A673 (cell line): ENCODE results near the gene STK32A. TPM values are rescaled to one million over a fixed set of nuclear protein-coding genes. Genes with fewer than 3 reads are reported as not detected.

Experiments
- BruUV-seq: library from RNA; stranded (reverse); fragments of 400-500 nt; replicated peaks from 2 replicates; lab custom pipeline; 2021; lab: Mats Ljungman, UMichigan
- CTCF ChIA-PET: fragments of 300-600 bp; sonication (Branson Sonifier 250); formaldehyde crosslinking; loops from one replicate; lab custom pipeline; 2022; ENCODE audit warnings: antibody characterized with exemption; lab: Charles Lee
- POLR2A ChIA-PET: fragments of 300-600 bp; sonication (Branson Sonifier 250); formaldehyde crosslinking; loops from one replicate; lab custom pipeline; 2022; ENCODE audit warnings: antibody characterized with exemption; ENCODE audit not compliant: low non-redundant PET; lab: Charles Lee
- DNase-seq: peaks from one replicate; pipeline ENCODE4 v3.0.0-alpha.2; 2015; ENCODE audit warnings: low spot score
- H3K27ac ChIP-seq: fragments of 200-600 bp; sonication (generic); 2 replicates; pipeline ENCODE4 v1.5.1; 2016; ENCODE audit warnings: mixed run types, low read depth, mild to moderate bottlenecking, mixed read lengths, antibody characterized with exemption, low read length; ENCODE audit not compliant: poor library complexity, severe bottlenecking
- H3K27me3 ChIP-seq: fragments of 200-600 bp; sonication (generic); replicated peaks from 2 replicates; pipeline ENCODE4 v1.6.1; 2017; ENCODE audit warnings: mixed run types, low read depth, mild to moderate bottlenecking, mixed read lengths, antibody characterized with exemption, low read length; ENCODE audit not compliant: insufficient read depth, poor library complexity
- H3K36me3 ChIP-seq: fragments of 200-600 bp; sonication (generic); 2 replicates; pipeline ENCODE4 v1.6.1; 2016; ENCODE audit warnings: mixed run types, mild to moderate bottlenecking, mixed read lengths, antibody characterized with exemption, low read length; ENCODE audit not compliant: insufficient read depth, poor library complexity, severe bottlenecking
- H3K4me1 ChIP-seq: fragments of 200-600 bp; sonication (generic); 2 replicates; pipeline ENCODE4 v1.6.1; 2017; ENCODE audit warnings: mixed run types, mild to moderate bottlenecking, mixed read lengths, antibody characterized with exemption, low read length; ENCODE audit not compliant: insufficient read depth, poor library complexity, severe bottlenecking
- H3K4me3 ChIP-seq: fragments of 200-600 bp; sonication (generic); 2 replicates; pipeline ENCODE4 v1.5.1; 2016; ENCODE audit warnings: low read depth, mixed run types, mild to moderate bottlenecking, mixed read lengths, low read length; ENCODE audit not compliant: poor library complexity, severe bottlenecking
- H3K9me3 ChIP-seq: fragments of 200-600 bp; sonication (generic); 2 replicates; pipeline ENCODE4 v1.6.1; 2016; ENCODE audit warnings: mixed run types, low read depth, mild to moderate bottlenecking, mixed read lengths, antibody characterized with exemption, low read length; ENCODE audit not compliant: poor library complexity, severe bottlenecking
- EZH2 ChIP-seq: fragments of 200-600 bp; sonication (generic); IDR thresholded peaks from 2 replicates; pipeline ENCODE4 v1.6.1; 2017; ENCODE audit warnings: borderline replicate concordance, low read depth, mild to moderate bottlenecking, mixed read lengths, antibody characterized with exemption, low read length; ENCODE audit not compliant: poor library complexity, severe bottlenecking
- intact Hi-C: fragments of 100-400 bp; cut with micrococcal nuclease; formaldehyde crosslinking; loops from one replicate; pipeline ENCODE4 v1.10.0; 2022; ENCODE audit not compliant: unreplicated experiment
- total RNA-seq: library from RNA; stranded (reverse); gene quantifications from 2 replicates; pipeline ENCODE4 v1.2.3, GENCODE V29; 2021
- TF ChIP-seq, protein P1 (sequence below): fragments of 300-800, 200-600 bp; sonication (generic); conservative IDR thresholded peaks from 2 replicates; pipeline ENCODE4 v1.5.1; 2017; ENCODE audit warnings: low read depth, mild to moderate bottlenecking, antibody characterized with exemption, low read length, moderate library complexity, mixed read lengths

Gene STK32A
- total RNA-seq, 1 experiment from 2014 or later: not detected

DNA sequence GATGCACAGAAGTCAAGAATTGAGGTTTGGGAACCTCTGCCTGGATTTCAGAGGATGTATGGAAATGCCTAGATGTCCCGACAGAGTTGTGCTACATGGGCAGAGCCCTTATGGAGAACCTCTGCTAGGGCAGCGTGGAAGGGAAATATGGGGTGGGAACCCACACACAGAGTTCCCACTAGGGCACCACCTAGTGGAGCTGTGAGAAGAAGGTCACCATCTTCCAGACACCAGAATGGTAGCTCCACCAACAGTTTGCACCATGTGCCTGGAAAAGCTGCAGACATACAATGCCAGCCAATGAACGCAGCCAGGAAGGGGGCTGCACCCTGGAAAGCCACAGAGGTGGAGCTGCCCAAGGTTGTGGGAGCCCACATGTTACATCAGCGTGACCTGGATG is 104.5 kb downstream of the STK32A start:
- POLR2A ChIA-PET: no interaction called here
- BruUV-seq: no TSS peak
- intact Hi-C loops: no loop called here

DNA sequence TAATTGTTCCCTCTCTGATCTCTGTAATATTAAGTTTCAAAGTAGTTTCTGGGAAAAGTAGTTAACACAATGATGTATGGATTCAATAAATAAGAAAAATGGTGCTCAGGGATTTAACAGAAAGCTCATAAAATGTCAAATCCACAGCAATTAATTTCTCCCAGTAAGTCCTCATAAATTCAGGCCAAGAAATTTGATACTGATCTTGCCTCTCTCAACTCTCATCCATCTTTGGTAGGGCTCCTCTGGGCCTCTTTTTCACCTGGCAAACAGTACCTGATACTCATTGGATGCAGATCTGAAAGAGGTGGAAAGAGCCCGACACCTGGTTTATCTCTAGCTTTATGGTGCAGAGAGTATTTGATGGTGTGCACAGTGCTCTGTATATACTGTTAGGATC is 106.1 kb downstream of the STK32A start:
- DNase-seq: no peak
- no TSS peak for BruUV-seq
- intact Hi-C loops: no loop called here
- ChIA-PET POLR2A (no interaction called here), CTCF (no interaction called here)
- no peaks in the 10 kb centered on the region for H3K36me3 ChIP-seq
- H3K4me1 ChIP-seq: no peaks in the 10 kb centered on the region
- H3K4me3 ChIP-seq: no peak overlapping the region
- no peaks in the 10 kb centered on the region for H3K9me3 ChIP-seq
- TF ChIP-seq, protein P1, sequence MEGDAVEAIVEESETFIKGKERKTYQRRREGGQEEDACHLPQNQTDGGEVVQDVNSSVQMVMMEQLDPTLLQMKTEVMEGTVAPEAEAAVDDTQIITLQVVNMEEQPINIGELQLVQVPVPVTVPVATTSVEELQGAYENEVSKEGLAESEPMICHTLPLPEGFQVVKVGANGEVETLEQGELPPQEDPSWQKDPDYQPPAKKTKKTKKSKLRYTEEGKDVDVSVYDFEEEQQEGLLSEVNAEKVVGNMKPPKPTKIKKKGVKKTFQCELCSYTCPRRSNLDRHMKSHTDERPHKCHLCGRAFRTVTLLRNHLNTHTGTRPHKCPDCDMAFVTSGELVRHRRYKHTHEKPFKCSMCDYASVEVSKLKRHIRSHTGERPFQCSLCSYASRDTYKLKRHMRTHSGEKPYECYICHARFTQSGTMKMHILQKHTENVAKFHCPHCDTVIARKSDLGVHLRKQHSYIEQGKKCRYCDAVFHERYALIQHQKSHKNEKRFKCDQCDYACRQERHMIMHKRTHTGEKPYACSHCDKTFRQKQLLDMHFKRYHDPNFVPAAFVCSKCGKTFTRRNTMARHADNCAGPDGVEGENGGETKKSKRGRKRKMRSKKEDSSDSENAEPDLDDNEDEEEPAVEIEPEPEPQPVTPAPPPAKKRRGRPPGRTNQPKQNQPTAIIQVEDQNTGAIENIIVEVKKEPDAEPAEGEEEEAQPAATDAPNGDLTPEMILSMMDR: no peak
- no peak for TF ChIP-seq EZH2
- no peak overlapping the region for H3K27ac ChIP-seq
- peaks cover 34% of the 10 kb centered on the region for H3K27me3 ChIP-seq

More for the DNA sequence above, 104.5 kb downstream of the STK32A start:
- no peaks in the 10 kb centered on the region for H3K36me3 ChIP-seq
- H3K9me3 ChIP-seq: no peaks in the 10 kb centered on the region
- CTCF ChIA-PET: no interaction called here
- no peak overlapping the region for H3K27ac ChIP-seq
- no peak overlapping the region for H3K4me3 ChIP-seq
- TF ChIP-seq EZH2: no peak
- TF ChIP-seq, protein P1: 0 out of 2 replicates have a peak, but pooled peaks have one; percentile 21
- H3K27me3 ChIP-seq: peaks cover 28% of the 10 kb centered on the region
- no peaks in the 10 kb centered on the region for H3K4me1 ChIP-seq
- DNase-seq: peak; percentile 4

DNA sequence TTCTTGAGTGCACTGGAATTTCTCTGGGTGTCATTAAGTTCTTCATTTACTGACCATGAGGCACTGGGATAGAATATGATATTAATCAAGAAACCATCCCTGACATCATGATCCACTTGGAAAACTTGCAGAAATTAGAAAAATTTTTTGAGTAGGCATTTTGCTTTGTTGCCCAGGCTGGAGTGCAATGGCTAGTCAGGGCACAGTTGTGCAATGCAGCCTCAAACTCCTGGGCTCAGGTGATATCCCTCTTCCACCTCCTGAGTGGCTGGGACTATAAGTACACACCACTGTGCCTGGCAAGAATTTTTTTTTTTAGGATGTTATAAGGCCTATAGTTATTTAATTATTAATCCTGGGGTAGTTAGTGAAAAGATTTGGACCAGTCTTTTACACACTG is 106.5 kb downstream of the STK32A start:
- no peak for DNase-seq
- Histone ChIP-seq H3K4me3 (no peak overlapping the region), H3K27me3 (peaks cover 34% of the 10 kb centered on the region), H3K9me3 (no peaks in the 10 kb centered on the region), H3K36me3 (no peaks in the 10 kb centered on the region), H3K4me1 (no peaks in the 10 kb centered on the region), H3K27ac (no peak overlapping the region)
- intact Hi-C loops: no loop called here
- BruUV-seq: no TSS peak
- CTCF ChIA-PET: no interaction called here
- POLR2A ChIA-PET: no interaction called here
- TF ChIP-seq, protein P1: no peak
- TF ChIP-seq EZH2: no peak
